Loucy (cell line): ENCODE measurements around the gene IZUMO2.

Source experiments
- CTCF ChIP-seq: fragments of 200-600 bp; sonication (generic); conservative IDR thresholded peaks from 2 replicates; pipeline ENCODE4 v1.5.1; 2014; ENCODE audit warnings: mild to moderate bottlenecking, antibody characterized with exemption, low read length
- EZH2phosphoT487 ChIP-seq: fragments of 200-600 bp; IDR thresholded peaks from 2 replicates; pipeline ENCODE4 v1.6.1; 2018; ENCODE audit warnings: antibody characterized with exemption, mild to moderate bottlenecking, moderate library complexity, borderline replicate concordance

DNA sequence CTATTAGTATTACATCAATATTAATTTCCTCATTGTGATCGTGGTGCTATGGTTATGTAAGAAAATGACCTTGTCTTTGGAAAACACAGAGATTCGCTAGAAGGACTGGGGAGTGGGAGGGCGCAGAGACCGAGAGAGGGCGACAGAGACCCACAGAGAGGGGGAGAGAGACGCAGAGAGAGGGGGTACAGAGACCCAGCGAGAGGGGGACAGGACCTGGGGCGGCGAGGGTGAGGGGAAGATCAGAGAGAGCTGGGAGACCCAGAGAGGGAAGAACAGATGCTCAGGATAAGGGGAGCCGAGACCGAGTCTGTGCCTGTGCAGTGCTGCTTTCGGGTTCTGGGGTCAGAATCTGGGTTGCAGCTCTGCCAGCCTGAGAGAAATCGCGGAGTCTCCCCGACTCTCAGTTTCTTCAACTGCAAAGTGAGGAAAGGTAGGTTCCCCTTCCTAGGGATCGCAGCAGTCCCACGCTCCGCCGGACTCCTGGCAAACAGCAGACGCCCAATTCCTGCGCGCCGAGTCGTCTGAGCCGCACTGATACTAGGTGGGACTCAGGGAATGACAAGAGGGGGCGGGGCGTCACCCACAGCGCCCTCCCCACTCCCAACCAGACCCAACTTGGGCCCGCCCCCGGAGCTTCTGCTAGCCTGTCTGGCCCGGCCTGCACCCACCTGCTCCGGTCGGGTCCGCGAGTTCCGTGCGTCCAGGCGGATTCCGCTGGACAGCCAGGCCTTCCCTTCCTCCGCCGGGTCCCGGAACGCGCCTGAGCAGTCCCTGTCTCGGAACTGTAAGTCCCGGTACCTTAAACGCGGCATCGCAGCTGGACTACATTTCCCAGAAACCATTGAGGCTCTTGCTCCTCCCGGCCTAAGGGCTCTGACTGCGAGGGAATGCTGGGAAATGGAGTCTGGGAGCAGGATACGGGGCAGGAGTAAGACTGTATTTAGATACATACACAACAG lies 15.3 kb downstream of the IZUMO2 start:
- peak; percentile 71 for TF ChIP-seq CTCF
- no peak for TF ChIP-seq EZH2phosphoT487
